Activated T-cell treated with anti-CD3 and anti-CD28 coated beads, Interleukin-2, amount 50 U/mL, for 48 hours (primary cell): Measurements from ENCODE around the gene ZNF296.

Experiments used
- DNase-seq, 2 experiments: peaks; one replicate each; pipeline ENCODE4 v3.0.0-alpha.2; 2020

The ZNF296 gene

GRCh38 chr19:45051929-45052579, 24.2 kb downstream of the ZNF296 start:
- DNase-seq, result no peak

- DNase-seq, result no peak
These were observed 26.2 kb downstream of the ZNF296 start for GRCh38 chr19:45050036-45050435.

- no peak for DNase-seq
These were observed 27.1 kb downstream of the ZNF296 start for GRCh38 chr19:45049073-45049736.

- no peak for DNase-seq
These were observed 29.0 kb downstream of the ZNF296 start for GRCh38 chr19:45047188-45047797.

GRCh38 chr19:45046355-45046754, 29.9 kb downstream of the ZNF296 start:
- DNase-seq, result no peak

- no peak for DNase-seq
These were observed 30.5 kb downstream of the ZNF296 start for GRCh38 chr19:45045671-45046353.

- DNase-seq, result no peak
These were observed 35.2 kb downstream of the ZNF296 start for GRCh38 chr19:45041125-45041524.

GRCh38 chr19:45040059-45040771, 36.1 kb downstream of the ZNF296 start:
- no peak for DNase-seq

- peak; percentile 92 to 93 for DNase-seq
These were observed 37.1 kb downstream of the ZNF296 start, which contains the start of gene CLASRP for GRCh38 chr19:45038931-45039893. Gene CLASRP (plus strand): TSS chr19:45039045. CDS start chr19:45040213, 1,168 bp downstream.

GRCh38 chr19:45037393-45038169, 38.7 kb downstream of the ZNF296 start:
- DNase-seq, result no peak

- DNase-seq, result no peak
These were observed 40.5 kb downstream of the ZNF296 start for GRCh38 chr19:45035755-45036154.

GRCh38 chr19:45032421-45032820, 43.9 kb downstream of the ZNF296 start:
- DNase-seq, result no peak

GRCh38 chr19:45030825-45031224, 45.5 kb downstream of the ZNF296 start:
- no peak for DNase-seq

- DNase-seq, result no peak
These were observed 48.9 kb downstream of the ZNF296 start for GRCh38 chr19:45027371-45027770.

GRCh38 chr19:45025264-45025663, 51.0 kb downstream of the ZNF296 start:
- no peak for DNase-seq

GRCh38 chr19:45023048-45023447, 53.2 kb downstream of the ZNF296 start:
- DNase-seq, result no peak

- DNase-seq, result no peak
These were observed 54.3 kb downstream of the ZNF296 start for GRCh38 chr19:45021971-45022370.
